RKO (cell line): ENCODE measurements around the gene PRR12.
A peak's percentile ranks its signal among the peaks of the same experiment; 100 is the strongest.

Source experiments
- DNase-seq: peaks from one replicate; pipeline ENCODE4 v3.0.0-alpha.2; 2016; ENCODE audit warnings: low spot score

PRR12 gene

DNA sequence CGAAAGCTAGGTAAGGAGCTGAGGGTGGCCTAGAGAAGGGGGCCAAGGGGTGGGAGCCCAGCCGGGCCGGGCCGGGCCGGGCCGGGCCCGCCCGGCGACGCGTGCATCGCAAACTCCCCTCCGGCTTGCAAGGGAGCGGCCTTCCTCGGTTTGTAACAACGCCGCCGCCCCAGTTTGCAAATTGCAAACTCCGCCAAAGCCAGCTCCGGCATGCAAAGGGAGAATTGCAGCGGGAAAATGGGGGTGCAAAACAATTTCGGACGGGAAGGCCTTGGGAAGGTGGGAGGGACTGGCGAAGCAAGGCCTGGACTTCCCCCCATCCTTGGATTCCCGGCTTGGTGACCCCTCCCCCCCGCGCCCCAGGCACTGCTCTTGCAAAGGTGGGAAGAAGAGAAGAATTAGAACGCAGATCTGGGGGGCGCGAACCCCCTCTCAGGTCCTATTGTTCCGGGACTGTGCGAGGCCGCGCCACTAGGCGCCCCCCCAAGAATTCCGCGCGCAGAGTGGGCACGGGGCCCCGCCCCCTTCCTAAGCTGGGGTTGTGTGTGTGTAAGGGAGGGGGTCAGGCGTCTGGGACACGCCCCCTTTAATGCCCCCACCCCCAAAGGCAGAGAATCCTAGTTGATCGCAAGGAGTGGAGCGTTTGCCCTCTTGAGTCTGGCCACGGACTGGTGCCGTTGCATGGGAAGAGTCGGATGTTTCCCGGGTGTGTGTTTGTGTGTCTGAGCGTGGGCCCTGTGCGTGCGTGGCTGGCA lies 926 bp downstream of the PRR12 start:
- peak; percentile 75 for DNase-seq

- DNase-seq = peak; percentile 64
These were observed 1.7 kb downstream of the PRR12 start for GRCh38 chr19:49592486-49593232.

DNA sequence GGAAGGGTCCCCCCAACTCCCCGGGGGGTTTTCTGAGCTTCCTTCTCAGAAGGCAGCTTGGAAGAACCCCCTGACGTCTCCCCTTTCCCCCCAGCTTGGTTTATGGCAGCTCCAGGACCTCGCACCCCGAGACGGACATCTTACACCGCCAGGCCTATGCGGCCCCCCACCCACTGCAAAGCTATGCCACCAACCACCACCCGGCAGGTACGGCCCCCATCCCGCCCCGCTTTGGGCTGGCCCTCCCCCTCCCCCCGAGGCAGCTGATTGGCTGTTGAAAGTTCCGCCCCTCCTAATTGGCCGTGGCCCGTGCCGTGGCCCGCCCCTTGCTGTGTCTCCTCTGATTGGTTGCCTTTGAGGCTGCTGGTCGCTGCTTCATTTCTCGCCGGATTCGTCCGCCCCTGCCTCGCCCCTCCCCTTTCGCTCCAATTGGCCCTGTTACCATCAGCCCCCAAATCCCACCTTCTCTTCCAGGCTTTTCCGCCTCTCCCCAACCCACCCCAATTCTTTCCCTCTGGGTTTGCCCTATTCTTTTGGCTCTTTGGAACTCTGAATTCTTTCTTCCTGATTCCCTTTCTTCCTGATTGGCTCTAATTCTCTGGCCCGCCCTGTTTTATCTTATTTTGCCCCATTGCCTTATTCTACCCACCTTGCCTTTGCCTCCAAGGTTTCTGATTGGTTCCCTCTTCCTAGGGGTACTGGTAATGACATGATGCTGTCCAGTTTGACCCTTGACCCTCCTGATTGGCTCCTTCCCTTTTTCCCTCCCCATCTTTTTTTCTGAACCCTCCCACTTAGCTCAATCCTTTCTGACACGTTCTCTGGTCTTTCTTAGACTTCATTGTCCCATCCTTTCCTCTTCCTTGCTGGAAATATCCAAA lies 2.5 kb downstream of the PRR12 start:
- peak; percentile 92 for DNase-seq

GRCh38 chr19:49594157-49594992 lies 3.4 kb downstream of the PRR12 start:
- no peak for DNase-seq

DNA sequence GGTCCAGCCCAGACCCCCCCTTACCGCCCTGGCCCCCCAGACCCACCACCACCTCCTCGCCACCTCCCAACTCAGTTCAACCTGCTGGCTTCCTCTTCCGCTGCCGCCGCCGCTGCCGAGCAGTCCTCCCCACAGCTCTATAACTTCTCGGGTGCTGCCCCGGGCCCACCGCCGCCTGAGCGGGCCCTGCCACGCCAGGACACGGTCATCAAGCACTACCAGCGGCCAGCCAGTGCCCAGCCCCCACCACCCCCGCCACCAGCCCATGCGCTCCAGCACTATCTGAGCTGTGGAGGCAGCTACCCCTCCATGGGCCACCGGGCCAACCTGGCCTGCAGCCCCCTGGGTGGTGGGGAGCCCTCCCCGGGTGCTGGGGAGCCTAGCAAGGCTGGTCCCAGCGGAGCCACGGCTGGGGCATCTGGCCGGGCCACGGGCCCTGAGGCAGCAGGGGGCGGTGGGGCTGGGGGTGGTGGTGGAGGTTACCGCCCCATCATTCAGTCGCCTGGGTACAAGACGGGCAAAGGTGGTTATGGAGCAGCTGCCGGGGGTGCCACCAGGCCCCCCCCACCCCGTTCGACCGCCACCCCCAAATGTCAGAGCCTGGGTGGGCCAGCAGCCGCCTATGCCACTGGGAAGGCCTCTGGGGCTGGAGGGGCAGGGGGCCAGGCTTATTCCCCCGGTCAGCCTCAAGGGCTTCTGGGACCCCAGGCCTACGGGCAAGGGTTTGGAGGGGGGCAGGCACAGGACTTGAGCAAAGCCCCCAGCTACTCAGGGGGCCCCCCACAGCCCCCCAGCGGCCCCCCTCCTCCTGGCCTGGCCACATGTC lies 4.2 kb downstream of the PRR12 start:
- DNase-seq = no peak

DNA sequence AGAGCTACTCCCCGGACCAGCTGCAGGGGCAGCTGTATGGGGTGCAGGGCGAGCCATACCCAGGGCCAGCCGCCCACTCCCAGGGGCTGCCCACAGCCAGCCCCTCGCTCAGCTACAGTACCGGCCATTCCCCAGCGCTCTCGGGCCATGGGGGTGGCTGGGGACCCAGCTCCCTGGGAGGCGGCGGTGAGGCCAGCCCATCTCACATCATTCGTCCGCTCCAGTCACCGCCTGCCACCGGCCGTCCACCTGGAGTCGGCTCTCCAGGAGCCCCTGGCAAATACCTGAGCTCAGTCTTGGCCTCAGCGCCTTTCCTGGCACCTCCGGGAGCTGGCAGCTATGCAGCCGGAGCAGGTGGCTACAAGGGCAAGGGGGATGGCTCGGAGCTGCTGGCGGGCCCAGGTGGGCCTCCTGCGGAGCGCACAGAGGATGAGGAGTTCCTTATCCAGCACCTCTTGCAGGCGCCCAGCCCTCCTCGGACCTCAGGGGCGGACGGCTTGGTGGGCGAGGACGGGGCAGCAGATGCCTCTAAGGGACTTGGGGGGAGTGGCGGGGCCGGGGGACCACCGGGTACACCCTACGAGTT lies 4.9 kb downstream of the PRR12 start:
- no peak for DNase-seq

DNA sequence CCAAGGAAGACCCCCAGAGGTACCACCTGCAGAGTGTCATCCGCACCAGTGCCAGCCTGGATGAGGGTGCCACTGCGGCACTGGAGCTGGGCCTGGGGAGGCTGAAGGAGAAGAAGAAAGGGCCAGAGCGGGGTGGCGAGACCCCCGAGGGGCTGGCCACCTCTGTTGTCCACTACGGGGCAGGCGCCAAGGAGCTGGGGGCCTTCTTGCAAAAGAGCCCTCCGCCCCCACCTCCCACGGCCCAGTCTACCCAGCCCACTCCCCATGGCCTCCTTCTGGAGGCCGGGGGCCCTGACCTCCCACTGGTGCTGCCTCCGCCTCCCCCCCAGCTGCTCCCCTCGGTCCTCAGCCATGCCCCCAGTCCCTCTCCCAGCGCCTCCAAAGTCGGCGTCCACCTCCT lies 5.4 kb downstream of the PRR12 start:
- no peak for DNase-seq

- DNase-seq = no peak
These were observed 6.1 kb downstream of the PRR12 start for GRCh38 chr19:49596954-49597702.

GRCh38 chr19:49597703-49597974 lies 6.7 kb downstream of the PRR12 start:
- no peak for DNase-seq

GRCh38 chr19:49599378-49600295 lies 8.7 kb downstream of the PRR12 start:
- no peak for DNase-seq

DNA sequence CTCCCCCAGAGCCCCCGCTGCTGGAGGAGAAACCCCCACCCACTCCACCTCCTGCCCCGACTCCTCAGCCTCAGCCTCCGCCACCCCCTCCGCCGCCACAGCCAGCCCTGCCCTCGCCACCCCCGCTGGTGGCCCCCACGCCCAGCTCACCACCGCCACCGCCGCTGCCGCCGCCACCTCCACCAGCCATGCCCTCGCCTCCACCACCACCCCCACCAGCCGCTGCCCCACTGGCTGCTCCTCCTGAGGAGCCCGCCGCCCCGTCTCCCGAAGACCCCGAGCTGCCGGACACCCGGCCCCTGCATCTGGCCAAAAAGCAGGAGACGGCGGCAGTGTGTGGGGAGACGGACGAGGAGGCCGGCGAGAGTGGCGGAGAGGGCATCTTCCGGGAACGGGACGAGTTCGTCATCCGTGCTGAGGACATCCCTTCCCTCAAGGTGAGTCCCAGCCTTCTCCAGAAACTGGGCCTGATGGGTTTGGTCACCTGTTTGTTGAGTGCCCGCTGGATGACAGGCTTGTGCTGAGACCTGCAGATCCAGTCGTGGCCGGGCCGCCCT lies 10.6 kb downstream of the PRR12 start:
- no peak for DNase-seq

DNA sequence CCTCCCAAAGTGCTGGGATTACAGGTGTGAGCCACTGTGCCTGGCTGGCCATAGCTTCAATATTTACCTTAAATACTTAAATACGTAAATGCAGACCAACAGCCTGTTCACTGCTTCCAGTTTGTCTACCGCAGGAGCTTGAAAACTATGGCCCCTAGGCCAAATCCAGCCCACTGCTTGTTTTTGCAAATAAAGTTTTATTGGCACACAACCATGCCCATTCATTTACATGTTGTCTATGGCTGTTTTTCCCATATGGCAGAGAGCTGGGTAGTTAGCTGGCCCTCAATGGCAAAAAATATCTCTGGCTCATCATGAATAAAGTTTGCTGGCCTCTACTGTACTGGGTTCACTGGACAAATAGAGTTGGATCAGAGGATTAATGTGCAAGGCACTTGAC lies 11.8 kb downstream of the PRR12 start:
- no peak for DNase-seq

DNA sequence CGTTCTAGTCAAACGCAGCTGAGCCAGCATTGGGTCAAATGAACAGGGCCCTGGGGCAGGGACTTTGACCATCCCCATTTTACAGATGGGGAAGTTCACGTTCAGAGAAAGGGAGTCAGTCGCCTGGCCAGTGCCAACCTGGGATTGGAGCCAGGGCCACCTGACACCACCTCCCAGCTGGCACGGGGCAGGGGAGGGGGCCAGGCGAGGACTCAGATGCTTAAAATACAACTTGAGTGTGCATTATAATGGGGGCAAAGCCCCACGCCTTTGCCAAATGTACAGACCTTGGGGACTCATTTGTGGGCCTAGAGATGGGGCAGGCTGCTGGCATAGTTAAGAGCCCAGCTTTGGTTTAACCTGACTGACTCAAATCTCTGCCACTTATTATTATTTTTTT lies 14.6 kb downstream of the PRR12 start:
- no peak for DNase-seq

- no peak for DNase-seq
These were observed 18.6 kb downstream of the PRR12 start for GRCh38 chr19:49609499-49610092.

- peak; percentile 60 for DNase-seq
These were observed 22.4 kb downstream of the PRR12 start for GRCh38 chr19:49613374-49613773.

DNA sequence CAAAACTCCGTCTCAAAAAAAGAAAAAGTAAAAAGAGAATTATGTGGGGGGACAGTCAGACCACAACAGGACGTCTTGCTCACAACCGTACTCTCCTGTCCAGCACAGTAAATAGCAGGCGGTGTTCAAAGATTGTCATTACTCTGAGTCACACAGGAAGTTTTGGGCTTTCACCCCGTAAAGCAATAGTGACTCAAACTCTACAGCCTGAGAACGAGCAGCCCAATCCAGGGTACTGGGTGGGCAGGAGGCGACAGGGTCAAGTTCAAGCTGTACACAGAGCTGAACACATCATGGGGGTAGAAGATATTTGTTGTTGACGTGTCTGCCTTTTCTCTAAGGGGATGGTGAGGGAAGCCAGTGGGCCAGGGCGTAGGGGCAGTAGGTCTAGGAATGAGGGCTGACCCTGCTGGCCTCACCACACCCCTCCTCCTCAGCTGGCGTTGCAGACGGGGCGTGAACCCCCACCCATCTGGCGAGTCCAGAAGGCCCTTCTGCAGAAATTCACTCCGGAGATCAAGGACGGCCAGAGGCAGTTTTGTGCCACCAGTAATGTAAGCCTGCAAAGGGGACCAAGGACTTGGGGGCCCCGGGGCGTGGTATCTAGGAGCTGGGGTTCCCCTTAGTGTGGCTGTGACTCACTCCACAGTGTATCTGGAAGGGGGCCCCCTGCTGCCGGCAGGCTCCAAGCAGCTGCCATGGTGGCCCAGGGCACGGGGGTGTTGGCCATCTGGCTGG lies 23.3 kb downstream of the PRR12 start:
- peak; percentile 90 for DNase-seq

DNA sequence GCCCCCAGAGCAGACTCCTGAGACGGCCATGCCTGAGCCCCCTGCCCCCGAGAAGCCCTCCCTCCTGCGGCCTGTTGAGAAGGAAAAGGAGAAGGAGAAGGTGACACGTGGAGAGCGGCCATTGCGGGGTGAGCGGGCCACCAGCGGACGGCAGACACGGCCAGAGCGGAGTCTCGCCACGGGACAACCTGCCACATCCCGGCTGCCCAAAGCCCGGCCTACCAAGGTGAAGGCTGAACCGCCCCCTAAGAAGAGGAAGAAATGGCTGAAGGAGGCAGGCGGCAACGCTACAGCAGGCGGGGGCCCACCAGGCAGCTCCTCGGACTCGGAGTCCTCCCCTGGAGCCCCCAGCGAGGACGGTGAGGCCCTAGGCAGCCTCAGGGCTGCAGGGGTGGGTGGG lies 24.9 kb downstream of the PRR12 start:
- DNase-seq = no peak
